H1 (cell line): ENCODE measurements around the gene PRDX3. TPM values are rescaled to one million over a fixed set of nuclear protein-coding genes. Genes with fewer than 3 reads are reported as not detected.

Experiments used
- CTCF ChIA-PET: fragments of 300-600 bp; sonication (Branson Sonifier 250); formaldehyde crosslinking; loops from one replicate; lab custom pipeline; 2021; ENCODE audit not compliant: partially characterized antibody; lab: Charles Lee
- POLR2A ChIA-PET: fragments of 300-600 bp; sonication (Branson Sonifier 250); formaldehyde crosslinking; loops from one replicate; lab custom pipeline; 2021; ENCODE audit warnings: inconsistent platforms; ENCODE audit not compliant: partially characterized antibody; lab: Charles Lee
- DNase-seq, 2 experiments: peaks; one replicate each; pipeline versions ENCODE4 v3.0.0 to v3.0.0-alpha.2; 2010 to 2022; ENCODE audit warnings: low spot score in 2 of 2, low read depth in 1 of 2, mixed read lengths in 1 of 2
- FAIRE-seq: peaks from 2 replicates; lab custom pipeline; 2011; peaks lifted over from hg19 to GRCh38; lab: Jason Lieb, UNC
- H2AFZ ChIP-seq: 2 replicates; pipeline ENCODE4 v1.8.1; 2012; ENCODE audit warnings: low read length, inconsistent platforms
- H2AK5ac ChIP-seq: 2 replicates; pipeline ENCODE4 v1.6.1; 2013; ENCODE audit warnings: low read depth, low read length
- H2BK120ac ChIP-seq: replicated peaks from 2 replicates; pipeline ENCODE3; 2013; ENCODE audit warnings: low read depth, low read length, inconsistent platforms
- H2BK12ac ChIP-seq: 2 replicates; pipeline ENCODE4 v1.6.1; 2013; ENCODE audit warnings: low read depth, low read length
- H2BK15ac ChIP-seq: 2 replicates; pipeline ENCODE4 v1.6.1; 2013; ENCODE audit warnings: low read length
- H2BK20ac ChIP-seq: 2 replicates; pipeline ENCODE4 v1.6.1; 2013; ENCODE audit warnings: low read length
- H2BK5ac ChIP-seq: 2 replicates; pipeline ENCODE4 v1.6.1; 2013; ENCODE audit warnings: low read depth, low read length
- H3K14ac ChIP-seq: 2 replicates; pipeline ENCODE4 v1.6.1; 2013; ENCODE audit warnings: inconsistent platforms; ENCODE audit not compliant: insufficient read length
- H3K18ac ChIP-seq: 2 replicates; pipeline ENCODE4 v1.6.1; 2013; ENCODE audit warnings: low read length; ENCODE audit errors: extremely low read depth
- H3K23ac ChIP-seq: 2 replicates; pipeline ENCODE4 v1.6.1; 2013; ENCODE audit warnings: inconsistent platforms; ENCODE audit not compliant: insufficient read length
- H3K23me2 ChIP-seq: 2 replicates; pipeline ENCODE4 v1.6.1; 2013; ENCODE audit warnings: low read depth, low read length
- H3K27ac ChIP-seq: 2 replicates; pipeline ENCODE4 v1.6.1; 2011; ENCODE audit warnings: low read depth, low read length, inconsistent platforms
- H3K27me3 ChIP-seq, 4 experiments: replicated peaks in 1 of 4; 1 replicate in 1 of 4; 2 replicates in 3 of 4; pipeline versions ENCODE4 v1.6.1 to v1.8.1; 2011 to 2013; ENCODE audit warnings: low read length in 3 of 4, mild to moderate bottlenecking in 3 of 4, inconsistent platforms in 2 of 4, mixed read lengths in 2 of 4, moderate library complexity in 1 of 4; ENCODE audit not compliant: control insufficient read depth in 3 of 4, insufficient read depth in 3 of 4; ENCODE audit errors: extremely low read depth in 1 of 4
- H3K36me3 ChIP-seq, 4 experiments: 2 replicates each; pipeline versions ENCODE4 v1.6.1 to v1.8.1; 2011 to 2013; ENCODE audit warnings: mild to moderate bottlenecking in 4 of 4, low read length in 3 of 4, moderate library complexity in 2 of 4, control low read depth in 1 of 4, inconsistent platforms in 1 of 4; ENCODE audit not compliant: insufficient read depth in 4 of 4, control insufficient read depth in 2 of 4
- H3K4ac ChIP-seq: replicated peaks from 2 replicates; pipeline ENCODE3; 2013; ENCODE audit warnings: low read length, low read depth, mixed read lengths, inconsistent platforms; ENCODE audit not compliant: insufficient read length
- H3K4me1 ChIP-seq, 4 experiments: replicated peaks in 1 of 4; 1 replicate in 1 of 4; 2 replicates in 3 of 4; pipeline versions ENCODE4 v1.6.1 to v1.8.1; 2011 to 2013; ENCODE audit warnings: low read length in 3 of 4, inconsistent platforms in 2 of 4, mixed read lengths in 1 of 4; ENCODE audit not compliant: insufficient read depth in 4 of 4, control insufficient read depth in 3 of 4
- H3K4me2 ChIP-seq, 2 experiments: 2 replicates each; pipeline versions ENCODE4 v1.6.1 to v1.8.1; 2011 to 2013; ENCODE audit warnings: low read depth in 2 of 2, low read length in 2 of 2, control low read depth in 1 of 2, inconsistent platforms in 1 of 2, mild to moderate bottlenecking in 1 of 2; ENCODE audit not compliant: insufficient read depth in 1 of 2
- H3K4me3 ChIP-seq, 4 experiments: fragments of 200-600, 300-600 bp in 1 of 4; sonication (generic), shearing (Covaris generic), sonication (Bioruptor Twin) in 1 of 4; 2 replicates each; pipeline versions ENCODE4 v1.5.1 to v1.8.1; 2011 to 2016; ENCODE audit warnings: low read length in 4 of 4, low read depth in 3 of 4, control low read depth in 2 of 4, inconsistent platforms in 2 of 4, mild to moderate bottlenecking in 2 of 4, mixed read lengths in 1 of 4, moderate library complexity in 1 of 4; ENCODE audit not compliant: insufficient read depth in 2 of 4; ENCODE audit errors: extremely low read depth in 1 of 4
- H3K56ac ChIP-seq: replicated peaks from 2 replicates; pipeline ENCODE3; 2013; ENCODE audit warnings: low read depth, mild to moderate bottlenecking, mixed read lengths, low read length, inconsistent platforms; ENCODE audit not compliant: insufficient read length
- H3K79me1 ChIP-seq: 2 replicates; pipeline ENCODE4 v1.6.1; 2013; ENCODE audit warnings: low read depth, low read length, control low read depth
- H3K79me2 ChIP-seq, 2 experiments: 2 replicates each; pipeline versions ENCODE4 v1.6.1 to v1.8.1; 2012 to 2013; ENCODE audit warnings: low read length in 2 of 2, mild to moderate bottlenecking in 2 of 2, inconsistent platforms in 1 of 2; ENCODE audit not compliant: insufficient read depth in 2 of 2, control insufficient read depth in 1 of 2
- H3K9ac ChIP-seq, 4 experiments: replicated peaks in 1 of 4; 1 replicate in 1 of 4; 2 replicates in 3 of 4; pipeline versions ENCODE4 v1.6.1 to v1.8.1; 2011 to 2013; ENCODE audit warnings: low read depth in 3 of 4, low read length in 3 of 4, control low read depth in 2 of 4, mild to moderate bottlenecking in 2 of 4, moderate library complexity in 2 of 4, inconsistent platforms in 1 of 4; ENCODE audit errors: extremely low read depth in 1 of 4
- H3K9me3 ChIP-seq, 2 experiments: 2 replicates each; pipeline versions ENCODE4 v1.6.1 to v1.8.1; 2012 to 2013; ENCODE audit warnings: mild to moderate bottlenecking in 2 of 2, moderate library complexity in 2 of 2, control low read depth in 1 of 2, inconsistent platforms in 1 of 2, low read depth in 1 of 2, low read length in 1 of 2, mixed read lengths in 1 of 2; ENCODE audit not compliant: insufficient read depth in 2 of 2
- H4K20me1 ChIP-seq, 2 experiments: replicated peaks in 1 of 2; 2 replicates each; pipeline versions ENCODE3 to v1.8.1; 2011 to 2013; ENCODE audit warnings: inconsistent platforms in 2 of 2, low read length in 2 of 2, mild to moderate bottlenecking in 1 of 2; ENCODE audit not compliant: insufficient read depth in 2 of 2, control insufficient read depth in 1 of 2
- H4K5ac ChIP-seq: 2 replicates; pipeline ENCODE4 v1.6.1; 2013; ENCODE audit warnings: low read length, low read depth, mixed read lengths, inconsistent platforms; ENCODE audit not compliant: insufficient read length
- H4K8ac ChIP-seq: 2 replicates; pipeline ENCODE4 v1.8.0; 2013; ENCODE audit warnings: mild to moderate bottlenecking, moderate library complexity, low read length, inconsistent platforms; ENCODE audit not compliant: insufficient read depth; ENCODE audit errors: extremely low read depth
- H4K91ac ChIP-seq: replicated peaks from 2 replicates; pipeline ENCODE3; 2013; ENCODE audit warnings: low read length, mixed read lengths, inconsistent platforms; ENCODE audit not compliant: insufficient read length
- NANOG ChIP-seq: IDR thresholded peaks from 2 replicates; pipeline ENCODE4 v1.6.1; 2011; ENCODE audit warnings: low read length, low read depth, mild to moderate bottlenecking, inconsistent platforms; ENCODE audit not compliant: insufficient read depth, poor library complexity, severe bottlenecking
- RAD21 ChIP-seq, 2 experiments: IDR thresholded peaks in 1 of 2; conservative IDR thresholded peaks in 1 of 2; 2 replicates each; pipeline ENCODE4 v1.6.1; 2011; ENCODE audit warnings: low read depth in 2 of 2, low read length in 2 of 2, improper control_type of control experiment in 1 of 2, inconsistent platforms in 1 of 2, mild to moderate bottlenecking in 1 of 2, moderate library complexity in 1 of 2
- SP2 ChIP-seq: IDR thresholded peaks from 2 replicates; pipeline ENCODE4 v1.6.1; 2012; ENCODE audit warnings: mild to moderate bottlenecking, low read length, inconsistent platforms
- WGBS, 2 experiments: shearing (Covaris generic) in 1 of 2; methylation state at CpG; one replicate each; pipeline versions ENCODE4 v1.1.6 to v1.1.7; 2013 to 2015; ENCODE audit warnings: low lambda C conversion rate in 2 of 2, mixed read lengths in 2 of 2, inconsistent platforms in 1 of 2, low coverage in 1 of 2, missing lambda C conversion rate in 1 of 2; ENCODE audit not compliant: insufficient replicate concordance in 2 of 2, insufficient coverage in 1 of 2, insufficient read length in 1 of 2; ENCODE audit errors: extremely low coverage in 1 of 2, missing lambda C conversion rate in 1 of 2; 5-methylcytosine and 5-hydroxymethylcytosine counted together
- polyA plus RNA-seq, 7 experiments: library from polyadenylated mRNA; depleted of rRNA in 3 of 7; stranded (reverse) in 5 of 7; unstranded in 2 of 7; fragments of >200 nt in 5 of 7; fragments of 200-250 nt in 2 of 7; gene quantifications; 1 replicate in 5 of 7; 2 replicates in 1 of 7; 4 replicates in 1 of 7; pipeline versions ENCODE4 v1.2.1 to v1.2.3, GENCODE V29; 2011 to 2013; ENCODE audit warnings: missing spikeins in 2 of 7, mixed read lengths in 2 of 7
- total RNA-seq: library from RNA; stranded (reverse); fragmentation: NEBNext Ultra II Directional; extraction: Animal tissue kit (Norgen Biotek cat#: 25700); gene quantifications from 2 replicates; pipeline ENCODE4 v1.2.1, GENCODE V29; 2021
- TF ChIP-seq, protein P1 (sequence below), 3 experiments: IDR thresholded peaks; 1 replicate in 2 of 3; 2 replicates in 1 of 3; pipeline versions ENCODE4 v1.5.1 to v1.6.1; 2011; ENCODE audit warnings: low read length in 3 of 3, mild to moderate bottlenecking in 3 of 3, inconsistent platforms in 2 of 3, low read depth in 1 of 3, moderate library complexity in 1 of 3; ENCODE audit not compliant: insufficient read depth in 1 of 3; ENCODE audit errors: control extremely low read depth in 1 of 3

PRDX3 gene
- total and polyA plus RNA-seq, 2 of the 8 experiments (the other 6 are each of a cell fraction or from before 2014, with no cell fraction given), result 201 to 208 TPM

GRCh38 chr10:119198438-119198837 lies 19.8 kb upstream of the PRDX3 start:
- no peaks in the 10 kb centered on the region for H3K23me2 ChIP-seq
- H3K4me3 ChIP-seq, result no peak overlapping the region
- H3K4ac ChIP-seq, result no peak overlapping the region
- no peak overlapping the region for H4K8ac ChIP-seq
- peaks cover 0 to 3% (median 0%) of the 10 kb centered on the region in 4 experiments; a peak in 1 of 7 replicates for H3K4me1 ChIP-seq
- H2BK20ac ChIP-seq, result no peak overlapping the region
- no peak overlapping the region for H3K27ac ChIP-seq
- DNase-seq (peak in 1 of 2 experiments; percentile 54), FAIRE-seq (no peak)
- peak; percentile 26 to 40 for TF ChIP-seq RAD21 (IDR thresholded peaks at IDR 0.05 in 1 of 2, conservative IDR thresholded peaks at IDR 0.05 in 1 of 2; ENCODE audit: low read depth in 2 of 2, low read length in 2 of 2)
- TF ChIP-seq, protein P1, sequence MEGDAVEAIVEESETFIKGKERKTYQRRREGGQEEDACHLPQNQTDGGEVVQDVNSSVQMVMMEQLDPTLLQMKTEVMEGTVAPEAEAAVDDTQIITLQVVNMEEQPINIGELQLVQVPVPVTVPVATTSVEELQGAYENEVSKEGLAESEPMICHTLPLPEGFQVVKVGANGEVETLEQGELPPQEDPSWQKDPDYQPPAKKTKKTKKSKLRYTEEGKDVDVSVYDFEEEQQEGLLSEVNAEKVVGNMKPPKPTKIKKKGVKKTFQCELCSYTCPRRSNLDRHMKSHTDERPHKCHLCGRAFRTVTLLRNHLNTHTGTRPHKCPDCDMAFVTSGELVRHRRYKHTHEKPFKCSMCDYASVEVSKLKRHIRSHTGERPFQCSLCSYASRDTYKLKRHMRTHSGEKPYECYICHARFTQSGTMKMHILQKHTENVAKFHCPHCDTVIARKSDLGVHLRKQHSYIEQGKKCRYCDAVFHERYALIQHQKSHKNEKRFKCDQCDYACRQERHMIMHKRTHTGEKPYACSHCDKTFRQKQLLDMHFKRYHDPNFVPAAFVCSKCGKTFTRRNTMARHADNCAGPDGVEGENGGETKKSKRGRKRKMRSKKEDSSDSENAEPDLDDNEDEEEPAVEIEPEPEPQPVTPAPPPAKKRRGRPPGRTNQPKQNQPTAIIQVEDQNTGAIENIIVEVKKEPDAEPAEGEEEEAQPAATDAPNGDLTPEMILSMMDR (IDR thresholded peaks at IDR 0.05; ENCODE audit: control extremely low read depth in 1 of 3, insufficient read depth in 1 of 3, low read depth in 1 of 3, low read length in 3 of 3), result peak; percentile 42 to 56 (median 47)
- no peak for TF ChIP-seq NANOG
- no peak for TF ChIP-seq SP2
- H4K91ac ChIP-seq, result no peak overlapping the region
- no peaks in the 10 kb centered on the region for H3K79me2 ChIP-seq
- no peak overlapping the region for H4K5ac ChIP-seq
- no peaks in the 10 kb centered on the region for H3K36me3 ChIP-seq
- H3K56ac ChIP-seq, result no peak overlapping the region
- H2BK12ac ChIP-seq, result no peak overlapping the region
- no peak overlapping the region for H2BK5ac ChIP-seq
- H3K18ac ChIP-seq, result no peak overlapping the region
- no peak overlapping the region for H3K4me2 ChIP-seq
- no peak overlapping the region for H2BK120ac ChIP-seq
- ChIA-PET CTCF (interaction anchor here (0.6 to 10.9 kb wide), 61 partner anchors 9 to 430 kb away, joined by 3 to 272 read pairs (median 6); partner anchors contain the start of gene GRK5), POLR2A (interaction anchor here (0.6 to 1.2 kb wide), 3 partner anchors 9 to 99 kb away, joined by 3 to 4 read pairs (median 3); partner anchors contain the start of gene GRK5)
- WGBS, 2 experiments, result 52% methylated on average over 7 of the region's 7 CpGs; no CpG with 5 or more reads in 1 of the 2 experiments
- no peaks in the 10 kb centered on the region for H3K79me1 ChIP-seq
- no peaks in the 10 kb centered on the region for H3K27me3 ChIP-seq
- H3K9me3 ChIP-seq, result no peaks in the 10 kb centered on the region
- no peak overlapping the region for H3K9ac ChIP-seq
- no peak overlapping the region for H3K14ac ChIP-seq
- H4K20me1 ChIP-seq, result no peaks in the 10 kb centered on the region
- H2AK5ac ChIP-seq, result no peak overlapping the region
- H3K23ac ChIP-seq, result no peak overlapping the region
- peak overlapping the region; percentile 45; the same call in 1 of the 2 replicates for H2AFZ ChIP-seq
- no peak overlapping the region for H2BK15ac ChIP-seq
